Suprapubic skin (tissue), 4 donors: ENCODE data around the gene TGFBR2. TPM values are rescaled to one million over a fixed set of nuclear protein-coding genes. Genes with fewer than 3 reads are reported as not detected.

Experiments used
- DNase-seq, 2 donors: peaks; one replicate each; pipeline ENCODE4 v3.0.0-alpha.2; 2019; ENCODE audit warnings: low spot score in 2 of 2
- H3K27ac ChIP-seq: fragments of 200-600 bp; sonication (generic); one replicate; pipeline ENCODE4 v1.5.1; 2019
- H3K27me3 ChIP-seq: fragments of 200-600 bp; sonication (generic); one replicate; pipeline ENCODE4 v1.5.1; 2019
- H3K36me3 ChIP-seq: fragments of 200-600 bp; sonication (generic); one replicate; pipeline ENCODE4 v1.5.1; 2019
- H3K4me1 ChIP-seq: fragments of 200-600 bp; sonication (generic); one replicate; pipeline ENCODE4 v1.5.1; 2019
- H3K4me3 ChIP-seq: fragments of 200-600 bp; sonication (generic); one replicate; pipeline ENCODE4 v1.5.1; 2019; ENCODE audit warnings: mild to moderate bottlenecking
- H3K9me3 ChIP-seq: fragments of 200-600 bp; sonication (generic); one replicate; pipeline ENCODE4 v1.5.1; 2019
- EP300 ChIP-seq: sonication (generic); formaldehyde crosslinking; IDR thresholded peaks from one replicate; pipeline ENCODE4 v1.6.1; 2017; ENCODE audit warnings: antibody characterized with exemption
- POLR2A ChIP-seq, 2 donors: fragments of 450-650 bp; IDR thresholded peaks; one replicate each; pipeline ENCODE4 v1.6.1; 2017; ENCODE audit warnings: antibody characterized with exemption in 2 of 2, mild to moderate bottlenecking in 2 of 2, moderate library complexity in 2 of 2
- POLR2AphosphoS5 ChIP-seq, 3 donors: sonication (generic); formaldehyde crosslinking; IDR thresholded peaks; one replicate each; pipeline ENCODE4 v1.6.1; 2017; ENCODE audit warnings: antibody characterized with exemption in 3 of 3
- WGBS: methylation state at CpG from one replicate; pipeline ENCODE4 v1.1.5; 2018; 5-methylcytosine and 5-hydroxymethylcytosine counted together
- total RNA-seq, 4 donors: library from RNA; depleted of rRNA; stranded (reverse); fragments of >200 nt; gene quantifications; one replicate each; pipeline ENCODE4 v1.1.0, GENCODE V29; 2016
- TF ChIP-seq, protein P1 (sequence below), 2 donors: fragments of 200-600 bp in 1 of 2; fragments of 450-650 bp in 1 of 2; sonication (generic) in 1 of 2; IDR thresholded peaks; one replicate each; pipeline ENCODE4 v1.5.1; 2016 to 2019; ENCODE audit warnings: antibody characterized with exemption in 2 of 2, mild to moderate bottlenecking in 1 of 2, moderate library complexity in 1 of 2

Gene TGFBR2
- total RNA-seq, 4 donors from 2014 or later: 63.7 to 84.3 (median 83.3) TPM

DNA sequence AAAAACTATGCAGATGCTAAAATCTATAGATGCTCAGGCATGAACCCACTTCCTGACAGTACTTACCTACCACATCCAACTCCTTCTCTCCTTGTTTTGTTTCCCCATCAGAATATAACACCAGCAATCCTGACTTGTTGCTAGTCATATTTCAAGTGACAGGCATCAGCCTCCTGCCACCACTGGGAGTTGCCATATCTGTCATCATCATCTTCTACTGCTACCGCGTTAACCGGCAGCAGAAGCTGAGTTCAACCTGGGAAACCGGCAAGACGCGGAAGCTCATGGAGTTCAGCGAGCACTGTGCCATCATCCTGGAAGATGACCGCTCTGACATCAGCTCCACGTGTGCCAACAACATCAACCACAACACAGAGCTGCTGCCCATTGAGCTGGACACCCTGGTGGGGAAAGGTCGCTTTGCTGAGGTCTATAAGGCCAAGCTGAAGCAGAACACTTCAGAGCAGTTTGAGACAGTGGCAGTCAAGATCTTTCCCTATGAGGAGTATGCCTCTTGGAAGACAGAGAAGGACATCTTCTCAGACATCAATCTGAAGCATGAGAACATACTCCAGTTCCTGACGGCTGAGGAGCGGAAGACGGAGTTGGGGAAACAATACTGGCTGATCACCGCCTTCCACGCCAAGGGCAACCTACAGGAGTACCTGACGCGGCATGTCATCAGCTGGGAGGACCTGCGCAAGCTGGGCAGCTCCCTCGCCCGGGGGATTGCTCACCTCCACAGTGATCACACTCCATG is 65.3 kb downstream of the TGFBR2 start:
- peaks cover 47% of the 10 kb centered on the region for H3K36me3 ChIP-seq
- no peak overlapping the region for H3K4me3 ChIP-seq
- TF ChIP-seq POLR2A (IDR thresholded peaks at IDR 0.05) (no peak), POLR2AphosphoS5 (IDR thresholded peaks at IDR 0.05) (no peak), EP300 (no peak)
- TF ChIP-seq, protein P1, sequence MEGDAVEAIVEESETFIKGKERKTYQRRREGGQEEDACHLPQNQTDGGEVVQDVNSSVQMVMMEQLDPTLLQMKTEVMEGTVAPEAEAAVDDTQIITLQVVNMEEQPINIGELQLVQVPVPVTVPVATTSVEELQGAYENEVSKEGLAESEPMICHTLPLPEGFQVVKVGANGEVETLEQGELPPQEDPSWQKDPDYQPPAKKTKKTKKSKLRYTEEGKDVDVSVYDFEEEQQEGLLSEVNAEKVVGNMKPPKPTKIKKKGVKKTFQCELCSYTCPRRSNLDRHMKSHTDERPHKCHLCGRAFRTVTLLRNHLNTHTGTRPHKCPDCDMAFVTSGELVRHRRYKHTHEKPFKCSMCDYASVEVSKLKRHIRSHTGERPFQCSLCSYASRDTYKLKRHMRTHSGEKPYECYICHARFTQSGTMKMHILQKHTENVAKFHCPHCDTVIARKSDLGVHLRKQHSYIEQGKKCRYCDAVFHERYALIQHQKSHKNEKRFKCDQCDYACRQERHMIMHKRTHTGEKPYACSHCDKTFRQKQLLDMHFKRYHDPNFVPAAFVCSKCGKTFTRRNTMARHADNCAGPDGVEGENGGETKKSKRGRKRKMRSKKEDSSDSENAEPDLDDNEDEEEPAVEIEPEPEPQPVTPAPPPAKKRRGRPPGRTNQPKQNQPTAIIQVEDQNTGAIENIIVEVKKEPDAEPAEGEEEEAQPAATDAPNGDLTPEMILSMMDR (IDR thresholded peaks at IDR 0.05): no peak
- no peaks in the 10 kb centered on the region for H3K9me3 ChIP-seq
- H3K27me3 ChIP-seq: no peaks in the 10 kb centered on the region
- peaks cover 4% of the 10 kb centered on the region for H3K4me1 ChIP-seq
- H3K27ac ChIP-seq: no peak overlapping the region
- 92% methylated on average over 17 of the region's 20 CpGs for WGBS
- DNase-seq: no peak

DNA sequence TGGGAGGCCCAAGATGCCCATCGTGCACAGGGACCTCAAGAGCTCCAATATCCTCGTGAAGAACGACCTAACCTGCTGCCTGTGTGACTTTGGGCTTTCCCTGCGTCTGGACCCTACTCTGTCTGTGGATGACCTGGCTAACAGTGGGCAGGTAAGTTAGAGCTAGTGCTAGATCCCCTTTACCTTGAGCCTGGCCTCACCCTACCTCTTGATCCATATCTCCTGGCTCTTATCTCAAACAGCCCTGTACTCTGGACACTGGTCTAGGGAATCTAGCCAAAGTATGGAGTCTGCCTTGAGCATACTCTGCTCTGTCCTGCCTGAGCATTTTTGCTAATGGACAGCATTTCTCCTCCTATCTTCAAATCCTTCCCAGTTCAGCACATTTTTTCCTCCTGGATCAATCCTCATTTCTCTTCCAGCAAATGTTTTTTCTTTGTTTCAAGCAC is 65.9 kb downstream of the TGFBR2 start:
- DNase-seq: no peak
- peaks cover 52% of the 10 kb centered on the region for H3K36me3 ChIP-seq
- WGBS: 100% methylated on average over 3 of the region's 4 CpGs
- no peak overlapping the region for H3K27ac ChIP-seq
- no peaks in the 10 kb centered on the region for H3K27me3 ChIP-seq
- H3K9me3 ChIP-seq: no peaks in the 10 kb centered on the region
- no peak overlapping the region for H3K4me3 ChIP-seq
- peaks cover 3% of the 10 kb centered on the region for H3K4me1 ChIP-seq
- TF ChIP-seq POLR2A (IDR thresholded peaks at IDR 0.05): no peak
- TF ChIP-seq, protein P1 (IDR thresholded peaks at IDR 0.05): no peak
- no peak for TF ChIP-seq POLR2AphosphoS5 (IDR thresholded peaks at IDR 0.05)
- TF ChIP-seq EP300: no peak

DNA sequence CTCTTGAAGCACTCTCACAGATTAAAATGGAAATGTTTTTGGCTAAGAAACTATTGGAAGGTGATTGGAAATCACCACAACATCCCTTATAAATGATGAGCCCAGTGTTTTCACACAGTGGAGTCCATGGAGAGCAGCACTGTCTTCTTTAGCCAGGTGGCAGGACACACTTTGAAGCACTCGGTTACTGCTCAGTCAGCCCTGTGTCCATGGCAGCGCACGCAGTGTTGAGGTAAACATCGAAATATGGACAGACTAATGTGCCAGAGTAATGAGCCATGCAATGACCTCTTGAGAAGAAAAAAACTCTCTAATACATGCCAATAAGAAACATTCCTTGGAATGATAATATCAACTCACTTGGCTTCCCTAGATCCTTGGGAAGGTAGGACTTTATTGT is 66.6 kb downstream of the TGFBR2 start:
- Histone ChIP-seq H3K36me3 (peaks cover 56% of the 10 kb centered on the region), H3K4me1 (no peaks in the 10 kb centered on the region), H3K4me3 (no peak overlapping the region), H3K9me3 (no peaks in the 10 kb centered on the region), H3K27me3 (no peaks in the 10 kb centered on the region), H3K27ac (no peak overlapping the region)
- no peak for DNase-seq
- 79% methylated on average over 4 of the region's 4 CpGs for WGBS
- no peak for TF ChIP-seq POLR2AphosphoS5 (IDR thresholded peaks at IDR 0.05)

DNA sequence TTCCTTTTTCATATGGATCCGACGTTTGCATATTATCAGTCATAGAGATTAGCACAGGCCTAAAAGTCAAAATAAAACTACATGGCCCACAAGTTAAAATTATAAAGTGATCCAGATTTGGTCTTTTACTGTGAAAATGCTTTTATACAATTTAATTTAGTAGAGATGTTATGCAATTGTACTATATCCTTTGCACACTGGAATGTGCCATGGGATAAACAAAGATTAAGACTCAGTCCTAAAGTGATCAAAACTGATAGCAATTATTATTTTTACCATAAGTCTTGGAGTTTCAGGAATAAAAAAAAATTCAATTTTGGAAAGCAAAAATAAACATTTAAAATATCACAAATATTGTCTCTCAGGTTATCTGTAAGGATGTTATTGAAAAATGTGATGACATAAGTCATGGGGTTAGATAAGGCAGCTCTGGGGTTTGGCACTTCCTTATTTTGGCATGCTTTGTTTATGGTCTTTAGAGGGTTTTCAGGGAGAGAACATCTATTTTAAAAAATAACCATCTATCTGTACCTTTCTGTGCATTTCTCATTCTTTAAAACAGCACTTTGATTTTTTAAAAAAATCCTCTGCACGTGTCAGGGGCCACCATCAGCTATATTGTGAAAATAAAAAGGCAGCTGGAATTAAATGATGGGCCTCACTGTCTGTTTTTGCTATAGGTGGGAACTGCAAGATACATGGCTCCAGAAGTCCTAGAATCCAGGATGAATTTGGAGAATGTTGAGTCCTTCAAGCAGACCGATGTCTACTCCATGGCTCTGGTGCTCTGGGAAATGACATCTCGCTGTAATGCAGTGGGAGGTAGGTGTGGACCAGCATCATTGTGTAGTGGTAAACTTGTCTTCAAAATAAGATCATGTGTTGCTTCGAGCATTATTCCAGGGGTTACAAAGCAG is 67.3 kb downstream of the TGFBR2 start:
- Histone ChIP-seq H3K36me3 (peaks cover 59% of the 10 kb centered on the region), H3K4me3 (no peak overlapping the region), H3K27ac (no peak overlapping the region), H3K27me3 (no peaks in the 10 kb centered on the region), H3K9me3 (no peaks in the 10 kb centered on the region), H3K4me1 (no peaks in the 10 kb centered on the region)
- TF ChIP-seq, protein P1 (IDR thresholded peaks at IDR 0.05): no peak
- TF ChIP-seq POLR2AphosphoS5 (IDR thresholded peaks at IDR 0.05) (no peak), EP300 (no peak), POLR2A (IDR thresholded peaks at IDR 0.05) (no peak)
- WGBS: 89% methylated on average over 6 of the region's 6 CpGs
- no peak for DNase-seq

DNA sequence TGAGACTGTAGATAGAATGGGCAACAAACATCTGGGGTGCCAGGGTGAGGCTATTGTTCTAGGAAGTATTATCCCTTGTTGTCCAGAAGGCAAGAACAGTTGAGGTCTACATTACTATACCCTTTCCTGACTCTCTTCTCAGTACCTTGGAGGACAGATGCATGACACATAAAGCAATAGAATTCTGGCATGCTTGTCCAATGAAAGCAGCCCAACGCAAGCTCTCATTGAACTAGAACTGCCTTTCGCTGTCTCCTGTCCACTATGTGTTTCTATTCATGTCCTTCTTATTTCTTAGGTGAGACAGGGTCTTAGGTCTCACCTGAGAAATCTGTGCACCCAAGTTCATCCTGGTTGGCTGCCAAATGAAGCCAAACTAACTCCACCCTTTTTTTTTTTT is 68.6 kb downstream of the TGFBR2 start:
- Histone ChIP-seq H3K9me3 (no peaks in the 10 kb centered on the region), H3K27ac (no peak overlapping the region), H3K36me3 (peaks cover 62% of the 10 kb centered on the region), H3K27me3 (no peaks in the 10 kb centered on the region), H3K4me3 (no peak overlapping the region), H3K4me1 (peaks cover 6% of the 10 kb centered on the region)
- TF ChIP-seq POLR2AphosphoS5 (IDR thresholded peaks at IDR 0.05) (no peak), POLR2A (IDR thresholded peaks at IDR 0.05) (no peak), EP300 (no peak)
- TF ChIP-seq, protein P1 (IDR thresholded peaks at IDR 0.05): no peak
- 100% methylated on average over 2 of the region's 2 CpGs for WGBS
- DNase-seq: no peak
